ENCODE data around the gene MUC20. TPM values are rescaled to one million over a fixed set of nuclear protein-coding genes. Genes with fewer than 3 reads are reported as not detected.

Gene MUC20
- total RNA-seq, 1 donor from 2014 or later = 2.0 TPM

- peak; percentile 82 for DNase-seq (ENCODE audit: low spot score)
Measured at GRCh38 chr3:195770081-195770840, 49.5 kb downstream of the MUC20 start.

- peak; percentile 82 for DNase-seq (ENCODE audit: low spot score)
Measured at GRCh38 chr3:195770841-195771645, 50.3 kb downstream of the MUC20 start.

- DNase-seq (ENCODE audit: low spot score) = peak; percentile 74
Measured at GRCh38 chr3:195771646-195772300, 51.0 kb downstream of the MUC20 start.

GRCh38 chr3:195773956-195774537, 53.3 kb downstream of the MUC20 start:
- DNase-seq (ENCODE audit: low spot score) = peak; percentile 71

GRCh38 chr3:195774917-195775316, 54.1 kb downstream of the MUC20 start:
- peak; percentile 91 for DNase-seq (ENCODE audit: low spot score)

GRCh38 chr3:195777975-195778374, 57.2 kb downstream of the MUC20 start:
- DNase-seq (ENCODE audit: low spot score) = peak; percentile 74

GRCh38 chr3:195781236-195781635, 60.5 kb downstream of the MUC20 start:
- DNase-seq (ENCODE audit: low spot score) = peak; percentile 16

Small RNA genes within 50 kb of the gene (microRNA-seq; reads per million reads assigned to microRNA genes)
- not detected for gene MIR570 (ENCODE audit: borderline number of aligned reads)

Other genes with a start within 250 kb of the MUC20 start
- 37.7 TPM for gene PPP1R2, start 177.7 kb upstream of the MUC20 start, total RNA-seq
- 362 TPM for gene APOD, start 137.0 kb upstream of the MUC20 start, total RNA-seq
- gene MUC4, start 91.0 kb downstream of the MUC20 start, total RNA-seq = not detected
- 40.5 TPM for gene TNK2, start 187.6 kb downstream of the MUC20 start, total RNA-seq